Type B pancreatic cell (in vitro differentiated cells): Measurements from ENCODE around the gene SPOCK1. TPM values are rescaled to one million over a fixed set of nuclear protein-coding genes. Genes with fewer than 3 reads are reported as not detected.

Experiments
- DNase-seq: peaks from one replicate; pipeline ENCODE4 v3.0.0; 2021; ENCODE audit warnings: mixed read lengths; ENCODE audit not compliant: unreplicated experiment; ENCODE audit errors: extremely low spot score
- H3K27ac Mint-ChIP-seq: 2 replicates; pipeline ENCODE4 v1.8.0; 2021; ENCODE audit warnings: mild to moderate bottlenecking, mixed read lengths
- H3K27me3 Mint-ChIP-seq: 2 replicates; pipeline ENCODE4 v1.8.0; 2021; ENCODE audit warnings: mixed read lengths
- H3K36me3 Mint-ChIP-seq: 2 replicates; pipeline ENCODE4 v1.8.0; 2021; ENCODE audit warnings: mixed read lengths
- H3K4me1 Mint-ChIP-seq: one replicate; pipeline ENCODE4 v1.8.0; 2021; ENCODE audit warnings: mixed read lengths; ENCODE audit not compliant: unreplicated experiment
- H3K4me3 Mint-ChIP-seq: 2 replicates; pipeline ENCODE4 v1.8.0; 2021; ENCODE audit warnings: mild to moderate bottlenecking, mixed read lengths
- H3K9me3 Mint-ChIP-seq: 2 replicates; pipeline ENCODE4 v1.8.0; 2021; ENCODE audit warnings: mixed read lengths
- CTCF ChIP-seq: fragments of 200-600 bp; sonication (generic); conservative IDR thresholded peaks from 2 replicates; pipeline ENCODE4 v1.5.0; 2021; ENCODE audit warnings: antibody characterized with exemption, mild to moderate bottlenecking
- total RNA-seq: library from RNA; stranded (reverse); gene quantifications from 2 replicates; pipeline ENCODE4 v1.2.1, GENCODE V29; 2021; ENCODE audit warnings: low replicate concordance

SPOCK1 gene
- total RNA-seq, 1 donor from 2014 or later: 45.1 TPM

GRCh38 chr5:137440795-137441194, 58.3 kb downstream of the SPOCK1 start:
- Mint-ChIP-seq H3K27ac (no peak overlapping the region), H3K36me3 (no peaks in the 10 kb centered on the region), H3K9me3 (no peaks in the 10 kb centered on the region), H3K27me3 (peaks cover 36% of the 10 kb centered on the region), H3K4me3 (no peak overlapping the region), H3K4me1 (no peaks in the 10 kb centered on the region)
- DNase-seq: no peak
- TF ChIP-seq CTCF: no peak

GRCh38 chr5:137439645-137440044, 59.5 kb downstream of the SPOCK1 start:
- no peaks in the 10 kb centered on the region for H3K36me3 Mint-ChIP-seq
- H3K9me3 Mint-ChIP-seq: no peaks in the 10 kb centered on the region
- no peak overlapping the region for H3K27ac Mint-ChIP-seq
- TF ChIP-seq CTCF: no peak
- H3K4me3 Mint-ChIP-seq: no peak overlapping the region
- peaks cover 36% of the 10 kb centered on the region for H3K27me3 Mint-ChIP-seq
- H3K4me1 Mint-ChIP-seq: no peaks in the 10 kb centered on the region
- DNase-seq: no peak

- TF ChIP-seq CTCF: no peak
- DNase-seq: no peak
- Mint-ChIP-seq H3K9me3 (no peaks in the 10 kb centered on the region), H3K27ac (no peak overlapping the region), H3K36me3 (no peaks in the 10 kb centered on the region), H3K4me3 (no peak overlapping the region), H3K27me3 (peaks cover 32% of the 10 kb centered on the region), H3K4me1 (no peaks in the 10 kb centered on the region)
Measured at GRCh38 chr5:137438932-137439331, 60.2 kb downstream of the SPOCK1 start.

- no peaks in the 10 kb centered on the region for H3K9me3 Mint-ChIP-seq
- no peak for TF ChIP-seq CTCF
- H3K36me3 Mint-ChIP-seq: no peaks in the 10 kb centered on the region
- no peak for DNase-seq
- peaks cover 26% of the 10 kb centered on the region for H3K27me3 Mint-ChIP-seq
- no peak overlapping the region for H3K4me3 Mint-ChIP-seq
- no peak overlapping the region for H3K27ac Mint-ChIP-seq
- no peaks in the 10 kb centered on the region for H3K4me1 Mint-ChIP-seq
Measured at GRCh38 chr5:137437774-137438173, 61.4 kb downstream of the SPOCK1 start.

GRCh38 chr5:137433539-137433938, 65.6 kb downstream of the SPOCK1 start:
- no peaks in the 10 kb centered on the region for H3K36me3 Mint-ChIP-seq
- no peak overlapping the region for H3K4me3 Mint-ChIP-seq
- peaks cover 18% of the 10 kb centered on the region for H3K27me3 Mint-ChIP-seq
- no peak for TF ChIP-seq CTCF
- H3K9me3 Mint-ChIP-seq: no peaks in the 10 kb centered on the region
- no peak for DNase-seq
- no peaks in the 10 kb centered on the region for H3K4me1 Mint-ChIP-seq
- H3K27ac Mint-ChIP-seq: no peak overlapping the region

- Mint-ChIP-seq H3K4me1 (no peaks in the 10 kb centered on the region), H3K27me3 (peaks cover 13% of the 10 kb centered on the region), H3K9me3 (no peaks in the 10 kb centered on the region), H3K4me3 (no peak overlapping the region), H3K27ac (no peak overlapping the region), H3K36me3 (no peaks in the 10 kb centered on the region)
- TF ChIP-seq CTCF: no peak
- no peak for DNase-seq
Measured at GRCh38 chr5:137432376-137432775, 66.8 kb downstream of the SPOCK1 start.
